Measurements from ENCODE around the gene MAML3.
"Not testable (repeated sequence)": the region's sequence is repeated elsewhere in the genome, so short reads cannot be mapped to it uniquely, and the experiment has no call there.

The MAML3 gene

GRCh38 chr4:139732991-139733570, 420.9 kb downstream of the MAML3 start:
- DNase-seq: no peak
- intact Hi-C loops (cut with DNase I): loop anchor here (10.0 kb wide), 2 partner anchors 272 to 882 kb away; no protein-coding TSS in a partner anchor

GRCh38 chr4:139728840-139729239, 425.1 kb downstream of the MAML3 start:
- intact Hi-C loops (cut with DNase I): no loop called here
- DNase-seq: no peak

- no peak for DNase-seq
- intact Hi-C loops (cut with DNase I): no loop called here
Measured at GRCh38 chr4:139728146-139728545, 425.8 kb downstream of the MAML3 start.

GRCh38 chr4:139726615-139727014, 427.4 kb downstream of the MAML3 start:
- intact Hi-C loops (cut with DNase I): no loop called here

GRCh38 chr4:139725236-139725635, 428.7 kb downstream of the MAML3 start:
- intact Hi-C loops (cut with DNase I): no loop called here
- no peak for DNase-seq

More at GRCh38 chr4:139726615-139727014, 427.4 kb downstream of the MAML3 start:
- DNase-seq: no peak

- no peak for DNase-seq
- intact Hi-C loops (cut with DNase I): no loop called here
Measured at GRCh38 chr4:139721789-139722188, 432.2 kb downstream of the MAML3 start.

- no peak for DNase-seq
- intact Hi-C loops (cut with DNase I): no loop called here
Measured at GRCh38 chr4:139720806-139721205, 433.2 kb downstream of the MAML3 start.

- intact Hi-C loops (cut with DNase I): no loop called here
- DNase-seq: no peak
Measured at GRCh38 chr4:139719381-139720101, 434.4 kb downstream of the MAML3 start.

GRCh38 chr4:139718833-139719232, 435.2 kb downstream of the MAML3 start:
- no peak for DNase-seq
- intact Hi-C loops (cut with DNase I): no loop called here

GRCh38 chr4:139718358-139718757, 435.6 kb downstream of the MAML3 start:
- DNase-seq: no peak
- intact Hi-C loops (cut with DNase I): no loop called here

GRCh38 chr4:139715746-139716391, 438.1 kb downstream of the MAML3 start:
- no peak for DNase-seq
- intact Hi-C loops (cut with DNase I): no loop called here

- intact Hi-C loops (cut with DNase I): no loop called here
- DNase-seq: no peak
Measured at GRCh38 chr4:139712882-139713281, 441.1 kb downstream of the MAML3 start.

GRCh38 chr4:139711461-139711860, 442.5 kb downstream of the MAML3 start:
- peak in 1 of 10 donors; percentile 14 for DNase-seq
- intact Hi-C loops (cut with DNase I): no loop called here

GRCh38 chr4:139710073-139710472, 443.9 kb downstream of the MAML3 start:
- no peak for DNase-seq
- intact Hi-C loops (cut with DNase I): no loop called here

- no peak for DNase-seq
- intact Hi-C loops (cut with DNase I): no loop called here
Measured at GRCh38 chr4:139709660-139710059, 444.3 kb downstream of the MAML3 start.

- DNase-seq: no peak
- intact Hi-C loops (cut with DNase I): no loop called here
Measured at GRCh38 chr4:139704915-139705485, 449.0 kb downstream of the MAML3 start.

- intact Hi-C loops (cut with DNase I): no loop called here
- DNase-seq: no peak
Measured at GRCh38 chr4:139700568-139700967, 453.4 kb downstream of the MAML3 start.

GRCh38 chr4:139698167-139698925, 455.6 kb downstream of the MAML3 start:
- not testable (repeated sequence) for DNase-seq

GRCh38 chr4:139696491-139696890, 457.5 kb downstream of the MAML3 start:
- intact Hi-C loops (cut with DNase I): no loop called here
- DNase-seq: no peak

More at GRCh38 chr4:139698167-139698925, 455.6 kb downstream of the MAML3 start:
- intact Hi-C loops (cut with DNase I): not testable (repeated sequence)

- intact Hi-C loops (cut with DNase I): no loop called here
- no peak for DNase-seq
Measured at GRCh38 chr4:139694522-139695107, 459.4 kb downstream of the MAML3 start.

Measured in posterior cingulate gyrus (tissue), 11 donors.